NB4 (cell line): Measurements from ENCODE around the gene TTC39B.

Experiments used
- POLR2A ChIP-seq: IDR thresholded peaks from 2 replicates; pipeline ENCODE4 v1.6.1; 2011; ENCODE audit warnings: mild to moderate bottlenecking; ENCODE audit not compliant: insufficient read length; ENCODE audit errors: extremely low read depth
- TF ChIP-seq, protein P1 (sequence below): IDR thresholded peaks from one replicate; pipeline ENCODE4 v1.5.1; 2012; ENCODE audit warnings: low read depth, low read length

GRCh38 chr9:15349892-15350761 is 43.1 kb upstream of the TTC39B start:
- TF ChIP-seq, protein P1, sequence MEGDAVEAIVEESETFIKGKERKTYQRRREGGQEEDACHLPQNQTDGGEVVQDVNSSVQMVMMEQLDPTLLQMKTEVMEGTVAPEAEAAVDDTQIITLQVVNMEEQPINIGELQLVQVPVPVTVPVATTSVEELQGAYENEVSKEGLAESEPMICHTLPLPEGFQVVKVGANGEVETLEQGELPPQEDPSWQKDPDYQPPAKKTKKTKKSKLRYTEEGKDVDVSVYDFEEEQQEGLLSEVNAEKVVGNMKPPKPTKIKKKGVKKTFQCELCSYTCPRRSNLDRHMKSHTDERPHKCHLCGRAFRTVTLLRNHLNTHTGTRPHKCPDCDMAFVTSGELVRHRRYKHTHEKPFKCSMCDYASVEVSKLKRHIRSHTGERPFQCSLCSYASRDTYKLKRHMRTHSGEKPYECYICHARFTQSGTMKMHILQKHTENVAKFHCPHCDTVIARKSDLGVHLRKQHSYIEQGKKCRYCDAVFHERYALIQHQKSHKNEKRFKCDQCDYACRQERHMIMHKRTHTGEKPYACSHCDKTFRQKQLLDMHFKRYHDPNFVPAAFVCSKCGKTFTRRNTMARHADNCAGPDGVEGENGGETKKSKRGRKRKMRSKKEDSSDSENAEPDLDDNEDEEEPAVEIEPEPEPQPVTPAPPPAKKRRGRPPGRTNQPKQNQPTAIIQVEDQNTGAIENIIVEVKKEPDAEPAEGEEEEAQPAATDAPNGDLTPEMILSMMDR, result no peak
- TF ChIP-seq POLR2A, result no peak
